MM.1S (cell line): ENCODE results near the gene TPSAB1.

Source experiments
- EZH2 ChIP-seq: fragments of 300-600 bp; sonication (generic); optimal IDR thresholded peaks from 2 replicates; pipeline ENCODE3; 2017; ENCODE audit warnings: low read depth, mild to moderate bottlenecking, antibody characterized with exemption, low read length, mixed read lengths
- EZH2phosphoT487 ChIP-seq: fragments of 300-600 bp; sonication (generic); IDR thresholded peaks from 2 replicates; pipeline ENCODE4 v1.6.1; 2018; ENCODE audit warnings: antibody characterized with exemption, low read length
- TF ChIP-seq, protein P1 (sequence below): fragments of 300-600 bp; sonication (generic); IDR thresholded peaks from 2 replicates; pipeline ENCODE4 v1.5.1; 2016; ENCODE audit warnings: antibody characterized with exemption, low read length, mixed read lengths

DNA sequence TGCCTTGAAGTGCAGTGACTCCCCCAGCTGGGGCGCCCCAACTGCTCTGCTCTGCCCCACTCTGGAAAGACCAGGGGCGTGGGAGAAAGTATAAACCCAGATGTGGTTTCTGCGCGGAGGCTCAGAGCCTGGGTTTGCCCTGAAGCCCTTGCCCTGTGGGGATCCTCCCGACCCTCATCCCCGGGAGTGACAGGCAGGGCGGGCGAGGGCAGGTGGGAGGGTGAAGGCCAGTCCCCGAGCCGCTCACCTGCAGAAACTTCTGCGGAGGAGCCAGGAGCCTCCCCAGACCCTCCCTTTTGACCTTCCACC, 19.2 kb downstream of the TPSAB1 start:
- TF ChIP-seq EZH2phosphoT487 (no peak), EZH2 (no peak)
- TF ChIP-seq, protein P1, sequence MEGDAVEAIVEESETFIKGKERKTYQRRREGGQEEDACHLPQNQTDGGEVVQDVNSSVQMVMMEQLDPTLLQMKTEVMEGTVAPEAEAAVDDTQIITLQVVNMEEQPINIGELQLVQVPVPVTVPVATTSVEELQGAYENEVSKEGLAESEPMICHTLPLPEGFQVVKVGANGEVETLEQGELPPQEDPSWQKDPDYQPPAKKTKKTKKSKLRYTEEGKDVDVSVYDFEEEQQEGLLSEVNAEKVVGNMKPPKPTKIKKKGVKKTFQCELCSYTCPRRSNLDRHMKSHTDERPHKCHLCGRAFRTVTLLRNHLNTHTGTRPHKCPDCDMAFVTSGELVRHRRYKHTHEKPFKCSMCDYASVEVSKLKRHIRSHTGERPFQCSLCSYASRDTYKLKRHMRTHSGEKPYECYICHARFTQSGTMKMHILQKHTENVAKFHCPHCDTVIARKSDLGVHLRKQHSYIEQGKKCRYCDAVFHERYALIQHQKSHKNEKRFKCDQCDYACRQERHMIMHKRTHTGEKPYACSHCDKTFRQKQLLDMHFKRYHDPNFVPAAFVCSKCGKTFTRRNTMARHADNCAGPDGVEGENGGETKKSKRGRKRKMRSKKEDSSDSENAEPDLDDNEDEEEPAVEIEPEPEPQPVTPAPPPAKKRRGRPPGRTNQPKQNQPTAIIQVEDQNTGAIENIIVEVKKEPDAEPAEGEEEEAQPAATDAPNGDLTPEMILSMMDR, result no peak
